IPS-18c (cell line): ENCODE results near the gene VAC14.

Experiments
- H3K4me3 ChIP-seq: 2 replicates; pipeline ENCODE4 v1.7.0; 2013; ENCODE audit warnings: low read depth, mild to moderate bottlenecking, low read length, moderate library complexity; ENCODE audit not compliant: insufficient read depth
- H3K9me3 ChIP-seq: one replicate; pipeline ENCODE4 v1.6.1; 2013; ENCODE audit warnings: mild to moderate bottlenecking, low read length, moderate library complexity; ENCODE audit not compliant: control insufficient read depth, insufficient read depth

The VAC14 gene

GRCh38 chr16:70642633-70643032, 158.3 kb downstream of the VAC14 start:
- peaks cover 2% of the 10 kb centered on the region for H3K9me3 ChIP-seq
- H3K4me3 ChIP-seq, result no peak overlapping the region

- no peak overlapping the region for H3K4me3 ChIP-seq
- H3K9me3 ChIP-seq, result peaks cover 2% of the 10 kb centered on the region
These were observed 161.9 kb downstream of the VAC14 start for GRCh38 chr16:70638814-70639792.
